IMR-90 (cell line): Measurements from ENCODE around the gene NPTX1.

Experiments used
- ELK1 ChIP-seq: fragments of 150-350 bp; IDR thresholded peaks from 2 replicates; pipeline ENCODE4 v1.6.1; 2016; ENCODE audit warnings: low read depth, mild to moderate bottlenecking, low read length, moderate library complexity, borderline replicate concordance
- POLR2A ChIP-seq: IDR thresholded peaks from 2 replicates; pipeline ENCODE4 v1.6.1; 2012; ENCODE audit warnings: mild to moderate bottlenecking, low read depth, low read length
- RAD21 ChIP-seq: IDR thresholded peaks from 2 replicates; pipeline ENCODE4 v1.6.1; 2012; ENCODE audit warnings: low read length, improper control_type of control experiment
- TF ChIP-seq, protein P1 (sequence below): fragments of 150-350 bp; IDR thresholded peaks from 2 replicates; pipeline ENCODE4 v1.6.1; 2017; ENCODE audit warnings: mild to moderate bottlenecking, antibody characterized with exemption, low read length, low read depth
- TF ChIP-seq, protein P2 (sequence below): conservative IDR thresholded peaks from 2 replicates; pipeline ENCODE4 v1.5.1; 2012; ENCODE audit warnings: mild to moderate bottlenecking, low read depth, low read length, improper control_type of control experiment

DNA sequence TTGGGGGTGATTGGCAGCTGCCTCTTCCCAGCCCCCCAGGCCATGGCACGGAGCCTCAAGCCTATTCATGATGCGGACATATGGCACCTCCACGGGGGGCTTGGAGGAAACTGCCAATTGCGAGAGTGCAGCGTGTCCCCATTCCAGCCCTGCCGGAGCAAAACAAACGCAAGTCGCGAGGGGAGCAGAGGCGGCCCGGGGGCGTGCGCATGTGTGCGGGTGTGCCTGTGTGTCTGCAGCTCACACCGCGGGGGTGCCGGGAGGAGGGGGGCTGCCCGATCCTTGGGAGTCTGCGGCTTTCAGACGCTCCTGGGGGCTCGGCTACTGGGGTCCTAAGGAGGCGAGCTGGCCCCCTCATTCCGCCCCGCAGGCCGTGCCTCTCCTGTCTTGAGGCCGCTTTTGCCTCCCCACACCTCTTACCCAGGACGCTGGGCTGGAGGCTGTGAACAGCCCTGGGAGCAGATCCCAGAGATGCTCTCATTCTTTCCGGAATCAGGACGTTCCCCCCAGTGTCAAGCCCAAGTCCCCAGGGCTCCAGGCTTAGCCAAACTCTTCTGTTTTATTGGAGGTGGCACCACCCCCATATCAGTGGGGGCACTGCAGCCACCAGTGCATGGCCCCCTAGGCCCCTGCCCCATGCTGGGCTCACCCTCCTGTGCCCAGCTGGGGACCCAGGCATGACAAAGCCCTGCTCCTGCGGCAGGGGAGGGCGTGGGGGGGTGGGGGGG is 32.3 kb downstream of the NPTX1 start:
- TF ChIP-seq, protein P1, sequence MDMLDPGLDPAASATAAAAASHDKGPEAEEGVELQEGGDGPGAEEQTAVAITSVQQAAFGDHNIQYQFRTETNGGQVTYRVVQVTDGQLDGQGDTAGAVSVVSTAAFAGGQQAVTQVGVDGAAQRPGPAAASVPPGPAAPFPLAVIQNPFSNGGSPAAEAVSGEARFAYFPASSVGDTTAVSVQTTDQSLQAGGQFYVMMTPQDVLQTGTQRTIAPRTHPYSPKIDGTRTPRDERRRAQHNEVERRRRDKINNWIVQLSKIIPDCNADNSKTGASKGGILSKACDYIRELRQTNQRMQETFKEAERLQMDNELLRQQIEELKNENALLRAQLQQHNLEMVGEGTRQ: no peak
- TF ChIP-seq POLR2A: no peak
- TF ChIP-seq, protein P2, sequence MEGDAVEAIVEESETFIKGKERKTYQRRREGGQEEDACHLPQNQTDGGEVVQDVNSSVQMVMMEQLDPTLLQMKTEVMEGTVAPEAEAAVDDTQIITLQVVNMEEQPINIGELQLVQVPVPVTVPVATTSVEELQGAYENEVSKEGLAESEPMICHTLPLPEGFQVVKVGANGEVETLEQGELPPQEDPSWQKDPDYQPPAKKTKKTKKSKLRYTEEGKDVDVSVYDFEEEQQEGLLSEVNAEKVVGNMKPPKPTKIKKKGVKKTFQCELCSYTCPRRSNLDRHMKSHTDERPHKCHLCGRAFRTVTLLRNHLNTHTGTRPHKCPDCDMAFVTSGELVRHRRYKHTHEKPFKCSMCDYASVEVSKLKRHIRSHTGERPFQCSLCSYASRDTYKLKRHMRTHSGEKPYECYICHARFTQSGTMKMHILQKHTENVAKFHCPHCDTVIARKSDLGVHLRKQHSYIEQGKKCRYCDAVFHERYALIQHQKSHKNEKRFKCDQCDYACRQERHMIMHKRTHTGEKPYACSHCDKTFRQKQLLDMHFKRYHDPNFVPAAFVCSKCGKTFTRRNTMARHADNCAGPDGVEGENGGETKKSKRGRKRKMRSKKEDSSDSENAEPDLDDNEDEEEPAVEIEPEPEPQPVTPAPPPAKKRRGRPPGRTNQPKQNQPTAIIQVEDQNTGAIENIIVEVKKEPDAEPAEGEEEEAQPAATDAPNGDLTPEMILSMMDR: no peak
- no peak for TF ChIP-seq RAD21
- TF ChIP-seq ELK1: no peak
